ENCODE data around the gene CNR1.

The CNR1 gene

GRCh38 chr6:88183471-88183870, 17.3 kb upstream of the CNR1 start:
- no peak for TF ChIP-seq CTCF (IDR thresholded peaks at IDR 0.05; ENCODE audit: low read depth, low read length)
- Histone ChIP-seq H3K27ac (no peak overlapping the region), H3K9me3 (ENCODE audit: severe bottlenecking) (no peaks in the 10 kb centered on the region), H3K27me3 (ENCODE audit: insufficient read depth, low read depth, severe bottlenecking) (no peaks in the 10 kb centered on the region), H3K36me3 (no peaks in the 10 kb centered on the region), H3K4me3 (ENCODE audit: low read depth, low read length) (no peak overlapping the region)
- no peak for DNase-seq

- no peaks in the 10 kb centered on the region for H3K27me3 ChIP-seq (ENCODE audit: insufficient read depth, low read depth, severe bottlenecking)
- no peaks in the 10 kb centered on the region for H3K9me3 ChIP-seq (ENCODE audit: severe bottlenecking)
- no peak for DNase-seq
- no peaks in the 10 kb centered on the region for H3K36me3 ChIP-seq
- TF ChIP-seq CTCF (IDR thresholded peaks at IDR 0.05; ENCODE audit: low read depth, low read length): no peak
- no peak overlapping the region for H3K27ac ChIP-seq
- H3K4me3 ChIP-seq (ENCODE audit: low read depth, low read length): no peak overlapping the region
These were observed 13.5 kb upstream of the CNR1 start for GRCh38 chr6:88179692-88180091.

GRCh38 chr6:88177961-88178464, 11.9 kb upstream of the CNR1 start:
- H3K9me3 ChIP-seq (ENCODE audit: severe bottlenecking): no peaks in the 10 kb centered on the region
- no peak overlapping the region for H3K27ac ChIP-seq
- no peak for TF ChIP-seq CTCF (IDR thresholded peaks at IDR 0.05; ENCODE audit: low read depth, low read length)
- no peaks in the 10 kb centered on the region for H3K27me3 ChIP-seq (ENCODE audit: insufficient read depth, low read depth, severe bottlenecking)
- no peak overlapping the region for H3K4me3 ChIP-seq (ENCODE audit: low read depth, low read length)
- no peak for DNase-seq
- no peaks in the 10 kb centered on the region for H3K36me3 ChIP-seq

- TF ChIP-seq CTCF (IDR thresholded peaks at IDR 0.05; ENCODE audit: low read depth, low read length): no peak
- H3K27me3 ChIP-seq (ENCODE audit: insufficient read depth, low read depth, severe bottlenecking): no peaks in the 10 kb centered on the region
- DNase-seq: no peak
- H3K4me3 ChIP-seq (ENCODE audit: low read depth, low read length): no peak overlapping the region
- no peak overlapping the region for H3K27ac ChIP-seq
- H3K36me3 ChIP-seq: no peaks in the 10 kb centered on the region
- H3K9me3 ChIP-seq (ENCODE audit: severe bottlenecking): no peaks in the 10 kb centered on the region
These were observed 8.8 kb upstream of the CNR1 start for GRCh38 chr6:88174906-88175305.

GRCh38 chr6:88171312-88171711, 5.2 kb upstream of the CNR1 start:
- no peak overlapping the region for H3K27ac ChIP-seq
- no peak overlapping the region for H3K4me3 ChIP-seq (ENCODE audit: low read depth, low read length)
- no peaks in the 10 kb centered on the region for H3K9me3 ChIP-seq (ENCODE audit: severe bottlenecking)
- DNase-seq: no peak
- TF ChIP-seq CTCF (IDR thresholded peaks at IDR 0.05; ENCODE audit: low read depth, low read length): no peak
- H3K27me3 ChIP-seq (ENCODE audit: insufficient read depth, low read depth, severe bottlenecking): peaks cover 9% of the 10 kb centered on the region
- no peaks in the 10 kb centered on the region for H3K36me3 ChIP-seq

GRCh38 chr6:88168362-88168761, 2.2 kb upstream of the CNR1 start:
- Histone ChIP-seq H3K27ac (no peak overlapping the region), H3K27me3 (ENCODE audit: insufficient read depth, low read depth, severe bottlenecking) (peaks cover 9% of the 10 kb centered on the region), H3K36me3 (no peaks in the 10 kb centered on the region), H3K9me3 (ENCODE audit: severe bottlenecking) (no peaks in the 10 kb centered on the region), H3K4me3 (ENCODE audit: low read depth, low read length) (no peak overlapping the region)
- DNase-seq: no peak
- TF ChIP-seq CTCF (IDR thresholded peaks at IDR 0.05; ENCODE audit: low read depth, low read length): 0 out of 2 replicates have a peak, but pooled peaks have one; percentile 18
